A172 (cell line): ENCODE measurements around the gene ALDH1A3. TPM values are rescaled to one million over a fixed set of nuclear protein-coding genes. Genes with fewer than 3 reads are reported as not detected.

ENCODE experiments used
- DNase-seq: peaks from one replicate; pipeline ENCODE4 v3.0.0-alpha.2; 2015; ENCODE audit warnings: low spot score
- total RNA-seq: library from RNA; depleted of rRNA; stranded (reverse); fragments of >200 nt; shearing (Covaris generic); gene quantifications from 2 replicates; pipeline ENCODE4 v1.2.3, GENCODE V29; 2014

ALDH1A3 gene
- total RNA-seq, 1 experiment from 2014 or later = 17.6 TPM

- DNase-seq = no peak
These were observed 19.4 kb upstream of the ALDH1A3 start for GRCh38 chr15:100859970-100860828.

GRCh38 chr15:100860829-100861510 is 18.7 kb upstream of the ALDH1A3 start:
- no peak for DNase-seq

- no peak for DNase-seq
These were observed 18.1 kb upstream of the ALDH1A3 start for GRCh38 chr15:100861511-100861991.

GRCh38 chr15:100862162-100862561 is 17.5 kb upstream of the ALDH1A3 start:
- no peak for DNase-seq

DNA sequence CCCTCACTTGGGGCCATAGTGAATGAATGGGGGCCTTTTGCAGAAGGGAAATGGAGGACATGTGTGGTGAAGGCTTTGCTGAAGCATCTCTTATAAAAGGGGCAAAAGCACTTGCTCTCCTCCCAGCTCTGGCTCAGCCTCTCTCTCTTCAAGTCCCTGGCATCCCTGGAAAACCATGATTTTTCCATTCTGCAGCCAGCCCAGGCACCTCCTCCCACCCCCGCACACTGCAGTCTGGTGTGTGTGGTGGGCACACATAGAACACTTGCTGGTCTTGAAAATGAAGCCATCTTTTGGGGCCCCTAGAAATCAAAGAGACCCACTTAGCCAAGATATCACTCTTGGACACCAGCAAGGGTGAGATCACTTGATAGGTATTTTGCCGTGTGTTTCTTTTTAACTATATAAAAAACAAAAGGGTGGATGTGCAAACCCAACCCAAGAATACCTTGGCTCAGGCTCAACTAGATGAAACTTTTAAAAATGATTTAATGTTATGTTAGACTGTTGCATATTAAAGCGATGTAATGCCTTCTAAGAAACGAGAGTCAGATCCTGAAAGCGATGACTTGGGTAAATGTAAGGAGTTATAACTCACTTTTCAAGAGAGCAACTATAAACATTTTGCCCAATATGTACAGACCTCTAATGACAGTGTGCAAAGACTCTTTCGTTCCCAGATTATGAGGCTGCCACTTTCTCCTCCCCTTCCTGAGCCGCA is 16.4 kb upstream of the ALDH1A3 start:
- DNase-seq = no peak

DNA sequence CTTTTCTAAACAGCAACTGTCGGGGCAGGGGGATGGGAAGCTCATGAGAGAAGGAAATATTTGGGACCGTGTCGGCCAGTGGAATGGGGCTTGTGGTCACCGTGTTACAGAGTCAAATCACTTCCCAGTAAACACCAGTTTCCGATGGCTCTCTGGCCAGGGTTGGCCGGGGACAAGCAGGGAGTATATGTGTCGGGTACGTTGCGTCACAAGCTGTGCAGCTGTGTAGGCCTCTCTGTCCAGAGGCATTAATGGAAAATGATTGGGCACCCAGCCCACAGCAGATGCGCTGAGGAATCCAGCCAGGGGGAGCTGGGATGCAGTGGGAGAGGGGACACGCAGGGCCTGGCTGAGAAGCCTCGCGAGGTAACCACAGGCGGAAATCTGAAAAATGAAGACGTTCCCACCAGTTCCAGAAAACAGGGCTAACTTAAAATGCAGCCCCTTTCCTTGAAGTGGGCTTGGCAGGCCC is 15.8 kb upstream of the ALDH1A3 start:
- DNase-seq = no peak

GRCh38 chr15:100866386-100867330 is 13.0 kb upstream of the ALDH1A3 start:
- DNase-seq = no peak

- no peak for DNase-seq
These were observed 12.2 kb upstream of the ALDH1A3 start for GRCh38 chr15:100867433-100867832.

DNA sequence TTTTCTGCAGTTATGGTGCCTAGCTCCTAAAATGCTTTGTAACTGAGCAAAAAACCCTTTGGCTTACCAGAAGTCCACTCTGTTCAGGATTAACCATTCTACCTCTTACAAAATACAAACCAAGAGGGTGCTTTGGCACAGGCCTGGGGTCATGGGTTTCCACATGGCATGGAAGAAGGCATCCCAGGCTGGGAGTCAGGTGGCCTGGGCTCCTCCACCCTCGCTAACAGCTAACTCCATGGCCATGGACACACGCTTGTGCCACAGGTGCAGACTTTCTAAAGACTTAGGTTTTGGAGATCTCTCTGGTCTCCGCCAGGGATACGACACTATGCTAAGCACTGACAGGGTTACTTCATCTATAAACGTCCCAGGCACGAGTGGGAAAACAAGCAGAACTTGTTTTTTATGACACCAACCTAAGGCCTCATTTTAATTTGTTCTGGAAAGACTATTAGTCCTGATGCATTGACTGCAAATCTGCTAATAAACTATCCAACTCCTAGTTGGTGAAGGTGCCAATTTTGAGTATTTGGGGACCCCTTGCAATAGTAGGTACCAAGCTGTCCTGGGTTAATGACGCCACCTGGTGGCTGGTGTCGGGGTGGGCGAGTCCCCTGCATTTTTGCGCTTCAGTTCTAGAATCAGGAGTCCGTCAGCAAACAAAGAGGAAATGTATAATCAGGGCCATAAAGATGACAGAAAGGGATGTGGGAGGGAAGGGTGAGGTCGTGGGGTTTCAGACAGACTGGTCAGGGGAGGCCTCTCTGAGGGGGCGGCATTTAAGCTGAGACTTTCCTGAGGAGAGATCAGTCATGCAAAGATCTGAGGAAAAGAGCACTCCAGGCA is 10.3 kb upstream of the ALDH1A3 start:
- no peak for DNase-seq

DNA sequence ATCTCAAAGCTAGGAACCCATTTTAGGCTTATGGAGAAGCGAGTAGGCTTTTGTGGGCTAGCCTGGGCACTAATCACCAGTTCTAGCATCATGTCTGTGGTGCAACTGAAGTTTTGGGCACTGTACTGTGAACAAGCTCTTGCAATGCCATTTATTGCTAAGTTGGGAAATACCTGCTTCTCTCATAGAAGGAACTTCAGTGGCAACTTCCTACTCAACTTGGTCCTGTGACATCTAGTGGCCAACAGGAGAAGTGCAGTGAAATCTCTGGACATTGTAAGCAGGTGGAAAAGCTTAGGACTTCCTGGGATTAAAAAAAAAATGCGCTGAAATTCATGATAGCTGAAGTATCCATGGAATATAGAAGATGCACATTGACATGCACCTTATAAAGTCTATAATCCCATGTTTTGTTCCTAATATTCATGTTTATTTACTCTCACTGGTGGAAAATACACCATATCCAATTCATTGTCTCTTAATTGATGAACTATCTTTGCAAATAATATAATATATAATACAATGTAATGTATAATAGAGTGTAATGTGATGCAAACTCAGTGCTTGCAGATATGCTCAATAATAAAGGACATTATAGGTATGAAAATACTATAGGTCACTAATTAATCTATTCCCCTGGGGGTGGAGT is 6.5 kb upstream of the ALDH1A3 start:
- DNase-seq = peak; percentile 73

GRCh38 chr15:100875495-100875894 is 4.1 kb upstream of the ALDH1A3 start:
- no peak for DNase-seq

GRCh38 chr15:100875976-100876375 is 3.7 kb upstream of the ALDH1A3 start:
- no peak for DNase-seq

DNA sequence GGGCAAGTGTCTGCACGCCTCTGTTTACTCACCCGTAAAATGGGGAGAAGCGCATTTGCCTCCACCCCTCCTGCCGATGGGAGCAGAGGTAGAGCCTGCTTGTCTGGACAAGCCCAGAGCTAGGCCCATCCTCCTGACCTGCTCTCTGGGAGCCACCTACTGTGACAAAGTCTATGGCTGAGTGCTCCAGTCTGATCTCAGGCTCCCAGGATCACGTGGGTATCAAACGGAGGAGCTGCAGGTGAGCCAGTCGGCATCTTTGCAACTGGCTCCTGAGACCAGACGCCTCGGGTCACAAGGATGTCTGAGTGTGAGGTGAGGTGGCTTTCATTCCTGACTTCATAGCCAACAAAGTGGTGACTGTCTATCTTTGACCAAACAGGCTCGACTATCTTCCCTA is 2.1 kb upstream of the ALDH1A3 start:
- no peak for DNase-seq

- DNase-seq = no peak
These were observed 1.5 kb upstream of the ALDH1A3 start for GRCh38 chr15:100878130-100878529.

GRCh38 chr15:100878648-100879047 is 983 bp upstream of the ALDH1A3 start:
- DNase-seq = no peak

- DNase-seq = no peak
These were observed 569 bp upstream of the ALDH1A3 start for GRCh38 chr15:100879061-100879463.

DNA sequence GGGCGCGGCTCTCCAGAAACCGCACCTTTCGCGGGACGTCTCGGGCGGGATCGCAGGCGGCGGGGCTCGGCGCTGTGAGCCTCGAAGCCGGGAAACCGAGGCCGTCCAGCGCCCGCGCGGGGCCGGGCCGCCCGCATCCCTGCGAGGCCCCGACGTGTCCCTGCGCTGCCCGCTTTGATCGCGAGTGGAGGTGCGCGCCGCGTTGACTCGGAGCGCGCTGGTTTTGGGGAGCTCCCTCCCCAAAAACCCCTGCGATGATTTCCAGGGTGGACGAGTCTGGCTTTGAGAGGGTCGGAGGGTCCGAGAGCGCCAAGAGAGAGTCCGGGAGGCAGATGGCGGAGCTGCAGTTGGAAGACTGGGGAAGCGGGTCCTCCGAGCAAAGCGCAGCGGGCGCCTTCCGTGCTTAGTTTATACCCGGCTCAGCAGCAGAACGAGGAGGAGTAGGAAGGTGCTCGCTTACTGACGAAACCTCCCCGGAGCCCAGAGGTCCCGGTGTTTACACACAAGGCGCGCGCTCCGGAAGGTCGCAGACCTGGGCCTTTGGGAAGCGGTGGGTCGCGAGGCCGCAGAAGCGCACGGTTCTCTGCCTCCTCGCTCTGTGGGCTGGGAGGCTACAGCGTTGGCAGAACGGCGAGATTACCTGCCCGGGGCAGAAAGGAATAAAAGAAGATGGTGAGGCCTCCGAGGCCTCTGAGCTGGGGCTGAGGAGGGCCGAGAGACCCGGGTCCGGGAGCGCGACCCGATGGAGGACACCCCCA is 687 bp downstream of the ALDH1A3 start:
- DNase-seq = no peak

DNA sequence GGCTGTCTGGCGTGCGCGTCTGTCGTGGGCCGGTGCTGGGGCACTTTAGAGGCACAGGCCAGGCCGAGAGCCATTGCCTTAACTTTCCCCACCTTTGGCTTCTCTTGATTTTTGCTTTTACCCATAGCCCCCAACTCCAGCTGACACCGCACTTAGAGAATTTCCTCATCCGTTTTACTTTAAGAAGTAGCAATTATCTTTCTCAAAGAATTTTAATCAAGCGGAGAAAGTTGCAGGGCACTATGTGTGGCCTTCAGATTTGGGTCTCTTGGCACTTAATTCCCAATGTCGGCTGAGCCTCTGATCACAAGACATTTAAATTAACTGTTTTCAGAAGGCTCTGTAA is 1.2 kb downstream of the ALDH1A3 start:
- DNase-seq = no peak
